Stimulated activated CD4-positive, alpha-beta T cell treated with anti-CD3 and anti-CD28 coated beads, Interleukin-15, amount 100 ng/mL, for 24 hours (primary cell): Measurements from ENCODE around the gene MACF1.
"Not testable (repeated sequence)": the region's sequence is repeated elsewhere in the genome, so short reads cannot be mapped to it uniquely, and the experiment has no call there.

Experiments
- DNase-seq: peaks from one replicate; pipeline ENCODE4 v3.0.0-alpha.2; 2020

Gene MACF1, protein sequence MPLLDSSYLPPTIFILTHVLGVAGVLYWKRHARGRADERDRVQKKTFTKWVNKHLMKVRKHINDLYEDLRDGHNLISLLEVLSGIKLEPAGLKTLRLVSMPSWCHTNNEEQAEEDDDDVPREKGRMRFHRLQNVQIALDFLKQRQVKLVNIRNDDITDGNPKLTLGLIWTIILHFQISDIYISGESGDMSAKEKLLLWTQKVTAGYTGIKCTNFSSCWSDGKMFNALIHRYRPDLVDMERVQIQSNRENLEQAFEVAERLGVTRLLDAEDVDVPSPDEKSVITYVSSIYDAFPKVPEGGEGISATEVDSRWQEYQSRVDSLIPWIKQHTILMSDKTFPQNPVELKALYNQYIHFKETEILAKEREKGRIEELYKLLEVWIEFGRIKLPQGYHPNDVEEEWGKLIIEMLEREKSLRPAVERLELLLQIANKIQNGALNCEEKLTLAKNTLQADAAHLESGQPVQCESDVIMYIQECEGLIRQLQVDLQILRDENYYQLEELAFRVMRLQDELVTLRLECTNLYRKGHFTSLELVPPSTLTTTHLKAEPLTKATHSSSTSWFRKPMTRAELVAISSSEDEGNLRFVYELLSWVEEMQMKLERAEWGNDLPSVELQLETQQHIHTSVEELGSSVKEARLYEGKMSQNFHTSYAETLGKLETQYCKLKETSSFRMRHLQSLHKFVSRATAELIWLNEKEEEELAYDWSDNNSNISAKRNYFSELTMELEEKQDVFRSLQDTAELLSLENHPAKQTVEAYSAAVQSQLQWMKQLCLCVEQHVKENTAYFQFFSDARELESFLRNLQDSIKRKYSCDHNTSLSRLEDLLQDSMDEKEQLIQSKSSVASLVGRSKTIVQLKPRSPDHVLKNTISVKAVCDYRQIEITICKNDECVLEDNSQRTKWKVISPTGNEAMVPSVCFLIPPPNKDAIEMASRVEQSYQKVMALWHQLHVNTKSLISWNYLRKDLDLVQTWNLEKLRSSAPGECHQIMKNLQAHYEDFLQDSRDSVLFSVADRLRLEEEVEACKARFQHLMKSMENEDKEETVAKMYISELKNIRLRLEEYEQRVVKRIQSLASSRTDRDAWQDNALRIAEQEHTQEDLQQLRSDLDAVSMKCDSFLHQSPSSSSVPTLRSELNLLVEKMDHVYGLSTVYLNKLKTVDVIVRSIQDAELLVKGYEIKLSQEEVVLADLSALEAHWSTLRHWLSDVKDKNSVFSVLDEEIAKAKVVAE (N-terminal part only)

DNA sequence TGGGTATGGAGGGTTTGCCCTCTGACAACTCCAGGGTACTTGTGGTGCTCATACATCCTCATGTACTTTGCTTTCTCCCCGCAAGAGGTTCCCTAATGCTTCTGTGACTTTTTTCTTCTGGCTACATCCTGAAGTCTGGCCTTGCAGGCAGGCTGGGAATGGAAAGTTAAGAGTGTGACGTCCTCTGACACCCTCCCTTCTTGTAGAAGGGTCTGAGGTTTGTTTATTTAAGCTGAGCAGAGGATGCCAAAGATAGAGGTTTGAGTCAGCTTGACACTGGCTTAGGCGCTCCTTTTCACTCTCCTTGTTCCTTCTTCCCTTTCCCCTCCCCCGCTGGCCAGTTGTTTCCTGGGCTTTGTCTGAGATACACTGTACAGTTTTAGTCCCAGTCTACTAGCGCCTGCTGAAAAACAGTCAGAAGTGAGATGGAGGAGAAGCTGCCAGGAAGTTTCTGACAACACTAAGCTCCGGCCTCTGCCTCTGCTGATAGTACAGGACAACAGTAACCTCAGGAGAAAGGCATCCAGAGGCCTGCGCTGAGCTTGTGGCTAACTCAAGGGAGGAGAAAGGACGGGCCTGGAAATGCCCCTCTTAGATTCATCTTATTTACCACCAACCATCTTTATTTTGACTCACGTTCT, at the start of gene MACF1:
Gene MACF1, plus strand, starts transcription at position 255 of the 641 bp plus-strand sequence. Its CDS starts 328 bp downstream, at position 583.
- peak; percentile 55 for DNase-seq

- DNase-seq = no peak
Observed at GRCh38 chr1:39157304-39157703, 47.2 kb upstream of the MACF1 start.

DNA sequence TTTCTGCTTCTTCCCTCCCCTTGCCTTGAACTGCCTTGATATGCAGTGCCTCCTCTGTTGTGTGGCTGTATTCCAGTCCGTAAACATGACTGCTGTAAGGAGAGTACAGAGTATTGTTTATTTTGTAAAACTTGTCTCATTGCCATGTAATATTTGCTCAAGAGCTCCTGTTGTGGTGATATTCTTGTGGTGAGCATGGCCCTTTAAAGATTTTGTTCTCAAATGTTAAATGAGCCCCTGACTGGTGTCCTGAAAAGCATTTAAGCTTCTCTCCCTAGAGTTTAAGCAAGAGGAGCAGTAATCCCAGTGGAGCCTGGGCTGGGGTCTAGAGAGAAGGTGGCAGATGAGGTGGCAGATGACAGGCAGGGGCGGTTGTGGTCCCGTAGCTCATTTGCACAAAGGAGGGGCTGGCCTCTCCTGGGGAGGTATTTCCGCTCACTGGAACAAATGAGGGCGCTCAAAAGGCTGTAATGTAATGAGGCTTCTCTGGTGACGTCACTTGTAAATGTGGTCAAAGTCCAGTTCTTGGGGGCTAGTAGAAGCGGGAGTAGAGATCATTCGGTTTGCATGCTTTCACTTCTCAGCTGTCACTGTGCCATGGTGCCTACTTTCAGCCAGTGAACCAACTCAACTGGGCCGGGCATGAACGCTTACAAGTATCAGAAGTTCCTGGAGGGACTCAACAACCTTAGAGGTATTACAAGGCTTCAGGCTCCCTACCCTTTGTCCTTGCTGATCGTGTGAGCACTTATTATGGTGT, 46.0 kb upstream of the MACF1 start:
- no peak for DNase-seq

DNA sequence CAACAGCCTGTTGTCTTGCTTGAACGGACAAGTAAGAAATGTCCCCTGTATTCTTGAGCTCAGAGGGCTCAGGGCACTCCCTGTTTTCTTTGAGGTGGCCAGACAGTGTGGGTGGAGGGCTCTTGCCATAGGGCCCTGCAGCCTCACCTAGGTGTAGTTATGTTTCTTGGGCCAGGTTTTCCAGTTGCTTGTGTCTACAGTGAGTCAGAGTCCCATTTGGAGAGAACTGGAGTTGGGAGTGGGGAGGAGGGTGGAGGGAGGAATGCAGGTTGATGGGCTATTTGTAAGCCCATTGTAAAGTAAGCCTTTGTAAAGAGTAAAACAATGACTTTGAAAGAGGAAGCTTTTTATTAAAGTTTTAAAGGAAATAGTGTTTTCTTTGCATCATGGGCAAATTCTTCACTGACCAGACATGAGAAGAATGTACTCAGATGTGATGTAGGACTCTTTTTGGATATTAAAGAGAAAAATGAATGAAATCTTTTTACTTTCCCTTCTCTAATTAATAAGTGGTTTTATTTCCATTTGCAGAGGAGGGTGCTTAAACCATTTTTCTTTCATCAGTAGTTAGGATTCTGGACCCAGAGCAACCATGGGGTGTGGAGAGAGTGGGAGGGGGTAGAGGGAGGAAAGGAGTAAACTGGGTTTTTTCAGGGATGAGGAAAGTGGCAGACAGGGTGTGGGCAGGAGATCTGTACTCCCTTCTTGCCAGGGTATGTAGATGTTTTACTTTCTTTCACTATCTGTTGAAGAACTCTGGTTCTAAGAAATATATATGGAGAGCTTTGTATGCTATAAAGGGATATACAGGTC, 45.1 kb upstream of the MACF1 start:
- no peak for DNase-seq

DNA sequence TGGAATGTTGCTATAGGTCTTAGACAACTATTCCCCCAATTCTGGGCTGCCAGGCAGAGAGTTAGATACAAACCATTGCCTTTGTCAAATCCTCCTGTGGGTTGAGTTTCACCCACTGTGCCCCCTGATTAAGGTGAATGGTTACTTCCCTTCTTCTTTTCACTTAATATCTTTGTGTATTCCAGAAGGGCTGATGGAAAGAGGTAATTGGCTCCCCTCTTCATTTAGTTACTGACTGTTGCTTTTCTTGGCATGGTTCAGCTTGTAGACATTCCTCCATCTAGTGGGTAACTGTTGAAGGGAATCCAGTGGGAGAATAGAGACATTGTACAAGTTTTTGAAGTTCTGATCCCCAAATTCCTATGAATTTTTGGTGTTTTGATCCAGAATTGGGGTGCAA, 43.8 kb upstream of the MACF1 start:
- no peak for DNase-seq

- DNase-seq = not testable (repeated sequence)
Observed at GRCh38 chr1:39161811-39162210, 42.7 kb upstream of the MACF1 start.

- DNase-seq = no peak
Observed at GRCh38 chr1:39163469-39163868, 41.0 kb upstream of the MACF1 start.

DNA sequence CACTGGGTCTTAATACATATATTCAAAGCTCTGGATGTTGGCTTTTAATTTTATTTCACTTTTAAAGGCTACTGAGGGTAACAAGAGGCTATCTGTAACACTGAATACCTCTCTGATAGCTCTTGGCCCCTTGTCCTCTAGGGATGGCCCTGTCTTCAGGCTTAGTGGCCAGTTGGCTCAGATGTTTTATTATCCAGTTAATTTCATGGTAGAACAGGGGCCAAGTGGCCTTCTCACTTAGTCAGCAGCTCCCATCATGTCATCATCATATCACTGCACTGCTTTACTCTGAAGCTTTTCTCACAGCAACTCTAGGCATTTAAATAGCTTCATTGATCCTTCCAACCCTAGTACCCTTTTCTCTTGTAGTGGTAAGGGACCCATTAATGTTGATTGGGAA, 40.2 kb upstream of the MACF1 start:
- DNase-seq = no peak

DNA sequence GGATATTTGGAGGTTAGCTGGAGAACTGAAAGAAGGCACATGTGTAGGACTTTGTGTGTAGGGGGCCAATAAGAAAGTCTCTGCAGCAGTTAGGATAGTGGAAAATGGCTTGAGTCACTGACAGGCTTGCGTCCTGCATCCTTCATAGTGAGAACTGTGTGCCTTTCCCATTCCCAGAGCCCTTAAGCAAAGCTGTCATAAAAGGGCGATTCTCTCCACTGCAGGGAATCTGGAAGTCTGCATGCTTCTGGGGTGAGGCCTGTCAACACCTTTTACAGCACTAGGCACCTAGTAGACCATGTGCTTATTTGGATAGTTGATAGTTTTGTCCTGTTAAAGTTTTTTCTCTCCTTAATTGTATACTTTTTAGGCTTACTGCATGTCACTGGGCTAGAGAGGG, 39.4 kb upstream of the MACF1 start:
- no peak for DNase-seq

DNA sequence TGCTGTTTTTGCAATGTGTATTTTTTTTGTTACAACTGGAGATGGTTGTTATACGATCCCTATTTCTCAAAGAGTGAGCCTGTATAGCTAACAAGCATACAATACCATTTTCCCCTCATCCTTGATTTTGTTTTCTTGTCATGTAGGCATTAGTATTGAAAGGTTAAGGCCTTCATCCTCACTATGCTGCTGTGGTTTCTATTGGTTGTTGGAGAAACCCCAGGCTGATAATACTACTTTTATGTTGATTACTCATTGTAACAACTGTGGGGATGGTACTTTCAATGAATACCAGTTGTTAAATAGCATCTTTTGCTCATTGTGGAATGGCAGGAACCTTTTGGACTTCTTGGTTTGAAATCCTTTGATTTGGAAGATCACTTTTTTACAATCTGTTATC, 39.0 kb upstream of the MACF1 start:
- DNase-seq = no peak

- no peak for DNase-seq
Observed at GRCh38 chr1:39167632-39168209, 36.8 kb upstream of the MACF1 start.

GRCh38 chr1:39168301-39169080, 36.0 kb upstream of the MACF1 start:
- no peak for DNase-seq

DNA sequence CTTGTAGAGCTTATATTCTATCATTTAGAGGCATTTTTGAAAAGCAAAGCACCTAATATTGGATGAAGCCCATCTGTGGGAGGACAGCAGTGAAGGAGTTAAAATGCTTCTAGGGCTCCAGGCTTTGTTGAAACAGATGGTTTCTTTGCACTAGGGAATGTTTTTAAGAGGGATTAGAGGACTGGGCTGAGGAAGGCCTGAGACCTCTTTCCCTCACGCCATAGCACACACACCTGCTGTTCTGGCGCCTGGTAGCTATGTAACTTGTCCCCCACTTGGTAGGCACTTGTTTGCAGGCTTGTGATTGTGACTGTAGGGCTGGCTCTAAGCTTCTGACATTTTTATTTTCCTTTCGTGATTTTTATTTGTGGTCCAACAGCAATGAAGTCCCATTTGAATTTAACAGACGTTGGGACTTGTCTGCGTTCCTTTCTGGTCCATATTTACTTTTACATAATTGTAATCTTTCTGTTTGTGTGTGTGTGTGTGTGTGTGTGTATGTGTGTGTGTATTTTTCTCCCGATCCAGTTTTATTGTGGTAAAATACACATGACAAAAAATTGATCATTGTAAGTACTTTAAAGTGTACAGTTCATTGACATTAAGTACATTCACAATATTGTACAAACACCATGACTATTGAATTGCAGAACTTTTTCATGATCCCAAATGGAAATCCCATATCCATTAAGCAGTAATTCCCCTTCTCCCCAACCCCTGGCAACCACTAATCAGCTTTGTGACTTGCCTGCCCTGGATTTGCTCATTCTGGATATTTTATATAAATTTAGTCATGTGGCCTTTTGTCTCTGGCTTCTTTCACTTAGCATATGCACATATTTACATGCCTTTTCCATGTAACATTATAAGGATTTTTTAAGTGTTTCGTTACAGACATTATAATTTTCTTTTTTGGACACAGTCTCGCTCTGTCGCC, 33.5 kb upstream of the MACF1 start:
- DNase-seq = no peak

DNA sequence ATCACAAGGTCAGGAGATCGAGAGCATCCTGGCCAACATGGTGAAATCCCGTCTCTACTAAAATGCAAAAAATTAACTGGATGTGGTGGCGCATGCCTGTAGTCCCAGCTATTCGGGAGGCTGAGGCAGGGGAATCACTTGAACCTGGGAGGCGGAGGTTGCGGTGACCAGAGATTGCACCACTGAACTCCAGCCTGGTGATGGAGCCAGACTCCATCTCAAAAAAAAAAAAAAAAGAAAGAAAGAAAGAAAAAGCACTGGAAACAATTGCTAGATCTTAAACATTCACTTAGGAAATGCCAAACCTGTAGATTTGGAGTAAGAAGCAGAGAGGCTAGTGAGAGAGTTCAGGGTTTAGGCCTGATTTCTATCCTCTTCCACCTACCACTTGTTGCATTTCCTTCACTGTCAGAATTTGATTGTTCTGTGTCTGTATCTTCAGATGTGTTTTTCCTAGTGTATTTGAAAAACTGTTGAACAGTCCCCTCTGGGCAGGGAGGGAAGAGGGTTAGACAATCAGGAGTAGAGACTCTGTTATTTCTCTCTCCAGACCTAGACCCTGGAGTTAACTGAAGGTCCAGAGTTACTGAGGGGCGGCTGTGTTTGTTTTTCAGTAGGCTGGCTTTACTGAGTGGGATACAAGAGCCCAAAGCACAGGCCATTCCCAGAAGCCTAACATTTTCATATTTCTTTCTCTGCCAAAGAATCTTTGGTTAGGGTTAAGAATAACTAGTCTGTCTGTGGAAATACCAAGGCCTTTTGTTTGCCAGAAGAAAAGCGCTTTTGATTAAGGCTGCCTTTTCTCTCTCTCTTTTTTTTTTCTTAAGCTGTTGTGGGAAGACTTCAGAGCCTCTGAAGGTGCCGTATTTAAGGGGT, 31.1 kb upstream of the MACF1 start:
- no peak for DNase-seq

DNA sequence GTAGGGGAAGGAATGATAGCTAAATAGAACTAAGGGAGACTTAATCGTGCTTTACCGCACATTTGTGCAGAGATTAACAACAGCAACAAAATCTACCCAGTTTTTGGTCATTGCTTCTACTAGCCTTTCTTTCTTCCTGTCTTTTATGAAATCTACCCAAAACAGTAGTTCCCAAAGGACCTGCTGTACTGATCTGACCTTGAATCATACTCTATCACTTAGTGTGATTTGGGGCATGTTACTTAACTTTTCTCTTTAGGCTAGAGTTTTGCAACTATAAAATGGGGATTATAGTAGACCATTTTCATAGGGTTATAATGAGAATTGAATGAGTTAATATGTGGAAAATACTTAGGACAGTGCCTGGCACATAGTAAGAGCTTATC, 30.5 kb upstream of the MACF1 start:
- no peak for DNase-seq

- DNase-seq = no peak
Observed at GRCh38 chr1:39174390-39175081, 30.0 kb upstream of the MACF1 start.

- no peak for DNase-seq
Observed at GRCh38 chr1:39177706-39178105, 26.8 kb upstream of the MACF1 start.
